ENCODE results near the gene RNF10. TPM values are rescaled to one million over a fixed set of nuclear protein-coding genes. Genes with fewer than 3 reads are reported as not detected.
"Not testable (repeated sequence)": the region's sequence is repeated elsewhere in the genome, so short reads cannot be mapped to it uniquely, and the experiment has no call there.

Gene RNF10
- polyA plus RNA-seq (2011; rRNA removed): 64.1 and 98.8 TPM in 2 replicates
- polyA minus RNA-seq (2011; rRNA and poly(A)+ RNA removed): 135 and 145 TPM in 2 replicates

DNA sequence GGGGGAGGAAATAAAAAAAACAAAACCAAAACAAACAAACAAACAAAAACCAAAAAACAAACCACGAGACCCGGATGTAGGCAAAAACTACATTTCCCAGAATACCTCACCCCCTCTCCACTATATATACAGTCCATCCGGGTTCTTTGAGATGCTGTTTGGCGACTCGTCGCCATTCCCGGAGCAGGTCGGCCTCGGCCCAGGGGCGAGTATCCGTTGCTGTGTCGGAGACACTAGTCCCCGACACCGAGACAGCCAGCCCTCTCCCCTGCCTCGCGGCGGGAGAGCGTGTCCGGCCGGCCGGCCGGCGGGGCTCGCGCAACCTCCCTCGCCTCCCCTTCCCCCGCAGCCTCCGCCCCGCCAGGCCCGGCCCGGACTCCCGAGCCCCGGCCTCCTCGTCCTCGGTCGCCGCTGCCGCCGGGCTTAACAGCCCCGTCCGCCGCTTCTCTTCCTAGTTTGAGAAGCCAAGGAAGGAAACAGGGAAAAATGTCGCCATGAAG is at the start of gene RNF10:
TSS of gene RNF10 (plus strand) at position 154 of the 500 bp plus-strand sequence. CDS start 456 bp downstream, outside the sequence.
- CTCF ChIA-PET: no interaction called here

DNA sequence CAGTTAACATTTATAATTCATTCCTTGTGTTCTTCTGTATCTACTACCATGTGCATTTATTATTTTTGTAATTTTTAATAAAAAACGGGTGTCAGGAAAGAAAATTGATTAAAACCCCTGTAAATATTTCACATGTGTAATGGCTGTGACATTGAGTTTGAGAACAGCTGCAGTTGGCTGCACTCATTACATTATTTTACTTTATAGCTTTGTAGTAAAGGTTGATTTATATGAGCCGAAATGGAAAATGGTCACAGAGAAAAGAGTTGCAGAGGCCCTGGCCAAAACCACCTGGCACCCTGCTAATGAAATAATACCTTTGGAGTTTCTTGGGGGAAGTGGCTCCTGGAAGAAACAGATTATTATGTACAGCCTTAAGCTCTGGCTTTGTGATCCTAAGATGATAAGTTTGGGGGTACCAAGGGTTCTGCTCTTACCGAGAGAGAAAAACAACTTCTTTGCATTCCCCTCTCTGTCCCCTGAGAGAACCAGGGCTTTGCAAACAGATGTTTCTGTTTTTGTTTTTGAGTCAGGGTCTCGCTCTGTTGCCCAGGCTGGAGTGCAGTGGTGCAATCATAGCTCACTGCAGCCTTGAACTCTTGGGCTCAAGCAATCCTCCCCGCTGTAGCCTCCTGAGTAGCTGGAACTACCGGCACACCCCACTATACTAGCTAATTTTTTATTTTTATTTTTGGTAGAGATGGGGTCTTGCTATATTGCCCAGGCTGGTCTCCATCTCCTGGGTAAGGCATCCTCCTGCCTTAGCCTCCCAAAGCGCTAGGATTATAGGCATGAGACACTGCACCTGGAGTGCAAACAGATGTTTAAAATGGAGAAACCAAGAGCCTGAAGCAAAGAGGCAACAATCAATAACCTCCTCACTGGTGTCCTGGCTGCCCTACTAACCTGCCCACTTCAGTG is 47.9 kb upstream of the RNF10 start:
- DNase-seq (ENCODE audit: low read depth): no peak
- peaks cover 3% of the 10 kb centered on the region; the same call in 1 of the 2 replicates for H3K36me3 ChIP-seq (ENCODE audit: control insufficient read depth, insufficient read depth, low read length)
- ChIA-PET CTCF (no interaction called here), POLR2A (no interaction called here)
- TF ChIP-seq, protein P1, sequence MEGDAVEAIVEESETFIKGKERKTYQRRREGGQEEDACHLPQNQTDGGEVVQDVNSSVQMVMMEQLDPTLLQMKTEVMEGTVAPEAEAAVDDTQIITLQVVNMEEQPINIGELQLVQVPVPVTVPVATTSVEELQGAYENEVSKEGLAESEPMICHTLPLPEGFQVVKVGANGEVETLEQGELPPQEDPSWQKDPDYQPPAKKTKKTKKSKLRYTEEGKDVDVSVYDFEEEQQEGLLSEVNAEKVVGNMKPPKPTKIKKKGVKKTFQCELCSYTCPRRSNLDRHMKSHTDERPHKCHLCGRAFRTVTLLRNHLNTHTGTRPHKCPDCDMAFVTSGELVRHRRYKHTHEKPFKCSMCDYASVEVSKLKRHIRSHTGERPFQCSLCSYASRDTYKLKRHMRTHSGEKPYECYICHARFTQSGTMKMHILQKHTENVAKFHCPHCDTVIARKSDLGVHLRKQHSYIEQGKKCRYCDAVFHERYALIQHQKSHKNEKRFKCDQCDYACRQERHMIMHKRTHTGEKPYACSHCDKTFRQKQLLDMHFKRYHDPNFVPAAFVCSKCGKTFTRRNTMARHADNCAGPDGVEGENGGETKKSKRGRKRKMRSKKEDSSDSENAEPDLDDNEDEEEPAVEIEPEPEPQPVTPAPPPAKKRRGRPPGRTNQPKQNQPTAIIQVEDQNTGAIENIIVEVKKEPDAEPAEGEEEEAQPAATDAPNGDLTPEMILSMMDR (IDR thresholded peaks at IDR 0.05; ENCODE audit: insufficient read depth, low read depth, low read length): no peak
- H3K4me3 ChIP-seq (ENCODE audit: low read depth, low read length): no peak overlapping the region
- H3K27me3 ChIP-seq (ENCODE audit: control insufficient read depth, insufficient read depth, low read length): no peaks in the 10 kb centered on the region

More for the DNA sequence above, at the start of gene RNF10:
- Histone ChIP-seq H3K36me3 (ENCODE audit: control insufficient read depth, insufficient read depth, low read length) (peaks cover 2% of the 10 kb centered on the region; the same call in 1 of the 2 replicates), H3K4me3 (ENCODE audit: low read depth, low read length) (peak within 1 kb of the TSS; percentile 82), H3K27me3 (ENCODE audit: control insufficient read depth, insufficient read depth, low read length) (no peaks in the 10 kb centered on the region)
- POLR2A ChIA-PET: no interaction called here
- DNase-seq (ENCODE audit: low read depth): no peak
- TF ChIP-seq, protein P1 (IDR thresholded peaks at IDR 0.05; ENCODE audit: insufficient read depth, low read depth, low read length): no peak

DNA sequence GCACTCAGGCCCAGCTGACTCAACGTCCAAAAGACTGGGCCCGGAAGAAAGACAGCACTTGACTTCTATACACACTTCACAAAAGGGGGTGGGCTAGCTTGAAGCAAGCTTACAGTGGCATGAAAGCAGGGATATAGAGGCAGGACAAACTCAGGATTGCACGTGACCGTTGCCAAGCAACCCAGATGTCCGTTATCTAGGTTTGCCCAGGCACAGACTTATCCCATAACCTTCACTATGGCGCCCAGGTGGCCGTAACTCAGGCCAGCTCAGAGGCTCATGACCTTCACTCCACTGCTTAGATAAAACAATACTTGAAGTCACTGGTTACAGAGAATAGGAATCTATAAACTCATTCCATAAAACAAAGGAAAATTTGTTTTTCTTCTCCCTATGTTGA is 46.6 kb upstream of the RNF10 start:
- CTCF ChIA-PET: not testable (repeated sequence)

DNA sequence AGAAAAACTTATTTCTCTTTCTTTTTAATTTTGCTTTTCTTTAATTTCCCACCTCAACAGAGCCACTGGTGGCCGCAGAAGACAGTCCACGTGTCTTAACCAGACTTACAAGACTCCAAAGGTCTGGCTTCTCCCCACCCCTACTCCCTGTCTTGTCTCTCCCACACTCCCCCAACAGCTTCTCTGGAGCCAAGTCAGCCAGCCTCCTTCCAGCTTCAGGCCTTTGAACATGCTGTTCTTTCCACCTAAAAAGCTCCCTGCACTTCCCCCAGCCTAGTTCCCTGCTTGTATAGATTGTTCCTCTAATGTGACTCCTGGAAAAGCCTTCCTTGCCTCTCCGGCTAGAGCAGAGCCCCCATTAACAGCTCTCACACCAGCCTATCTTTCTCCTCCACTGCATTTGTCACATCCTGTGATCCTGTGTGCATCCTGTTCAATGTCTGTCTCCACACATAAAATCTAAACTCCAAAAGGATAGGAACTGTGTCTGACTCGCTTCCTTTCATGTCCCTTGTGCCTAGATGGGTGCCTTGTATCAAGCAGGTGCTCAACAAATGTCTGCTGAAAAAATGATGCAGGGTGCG is 46.0 kb upstream of the RNF10 start:
- no peaks in the 10 kb centered on the region for H3K27me3 ChIP-seq (ENCODE audit: control insufficient read depth, insufficient read depth, low read length)
- H3K36me3 ChIP-seq (ENCODE audit: control insufficient read depth, insufficient read depth, low read length): peaks cover 4% of the 10 kb centered on the region
- TF ChIP-seq, protein P1 (IDR thresholded peaks at IDR 0.05; ENCODE audit: insufficient read depth, low read depth, low read length): no peak
- ChIA-PET CTCF (interaction anchor here (0.9 to 3.7 kb wide), 3 partner anchors 12 to 48 kb away, joined by 3 to 13 read pairs (median 6); partner anchors contain the start of gene SRSF9), POLR2A (no interaction called here)
- DNase-seq (ENCODE audit: low read depth): no peak
- no peak overlapping the region for H3K4me3 ChIP-seq (ENCODE audit: low read depth, low read length)

More for the DNA sequence above, 46.6 kb upstream of the RNF10 start:
- H3K4me3 ChIP-seq (ENCODE audit: low read depth, low read length); DNase-seq (ENCODE audit: low read depth); POLR2A ChIA-PET; H3K36me3 ChIP-seq (ENCODE audit: control insufficient read depth, insufficient read depth, low read length); H3K27me3 ChIP-seq (ENCODE audit: control insufficient read depth, insufficient read depth, low read length): not testable (repeated sequence)

DNA sequence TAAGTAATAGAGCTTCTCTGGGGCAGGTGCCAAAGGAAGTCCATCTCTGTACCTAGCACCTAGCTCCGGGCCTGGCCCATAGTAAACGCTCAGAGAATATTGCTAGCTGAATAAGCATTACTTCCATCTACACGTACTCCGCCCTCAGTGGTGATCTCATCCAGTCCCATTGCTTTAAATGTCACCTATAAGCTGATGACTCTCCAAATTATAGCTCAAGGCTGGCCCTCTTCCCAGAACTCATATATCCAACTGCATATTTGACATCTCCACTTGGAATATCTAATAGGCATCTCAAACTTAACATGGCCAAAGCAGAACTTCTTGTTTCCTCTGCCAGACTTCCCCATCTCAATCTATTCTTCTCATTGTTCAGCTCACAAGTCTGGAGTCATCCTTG is 45.1 kb upstream of the RNF10 start:
- CTCF ChIA-PET: interaction anchor here (0.9 to 3.7 kb wide), 3 partner anchors 13 to 49 kb away, joined by 3 to 13 read pairs (median 6); partner anchors contain the start of gene SRSF9

More for the DNA sequence above, 45.1 kb upstream of the RNF10 start:
- H3K4me3 ChIP-seq (ENCODE audit: low read depth, low read length): no peak overlapping the region
- POLR2A ChIA-PET: no interaction called here
- H3K27me3 ChIP-seq (ENCODE audit: control insufficient read depth, insufficient read depth, low read length): no peaks in the 10 kb centered on the region
- H3K36me3 ChIP-seq (ENCODE audit: control insufficient read depth, insufficient read depth, low read length): peaks cover 4% of the 10 kb centered on the region
- TF ChIP-seq, protein P1 (IDR thresholded peaks at IDR 0.05; ENCODE audit: insufficient read depth, low read depth, low read length): no peak
- no peak for DNase-seq (ENCODE audit: low read depth)
